Type B pancreatic cell (in vitro differentiated cells): ENCODE measurements around the gene FAM187B. TPM values are rescaled to one million over a fixed set of nuclear protein-coding genes. Genes with fewer than 3 reads are reported as not detected.
A peak's percentile ranks its signal among the peaks of the same experiment; 100 is the strongest.

ENCODE experiments used
- DNase-seq: peaks from one replicate; pipeline ENCODE4 v3.0.0; 2021; ENCODE audit warnings: mixed read lengths; ENCODE audit not compliant: unreplicated experiment; ENCODE audit errors: extremely low spot score
- H3K27ac Mint-ChIP-seq: 2 replicates; pipeline ENCODE4 v1.8.0; 2021; ENCODE audit warnings: mild to moderate bottlenecking, mixed read lengths
- H3K27me3 Mint-ChIP-seq: 2 replicates; pipeline ENCODE4 v1.8.0; 2021; ENCODE audit warnings: mixed read lengths
- H3K36me3 Mint-ChIP-seq: 2 replicates; pipeline ENCODE4 v1.8.0; 2021; ENCODE audit warnings: mixed read lengths
- H3K4me1 Mint-ChIP-seq: one replicate; pipeline ENCODE4 v1.8.0; 2021; ENCODE audit warnings: mixed read lengths; ENCODE audit not compliant: unreplicated experiment
- H3K4me3 Mint-ChIP-seq: 2 replicates; pipeline ENCODE4 v1.8.0; 2021; ENCODE audit warnings: mild to moderate bottlenecking, mixed read lengths
- H3K9me3 Mint-ChIP-seq: 2 replicates; pipeline ENCODE4 v1.8.0; 2021; ENCODE audit warnings: mixed read lengths
- total RNA-seq: library from RNA; stranded (reverse); gene quantifications from 2 replicates; pipeline ENCODE4 v1.2.1, GENCODE V29; 2021; ENCODE audit warnings: low replicate concordance
- TF ChIP-seq, protein P1 (sequence below): fragments of 200-600 bp; sonication (generic); conservative IDR thresholded peaks from 2 replicates; pipeline ENCODE4 v1.5.0; 2021; ENCODE audit warnings: antibody characterized with exemption, mild to moderate bottlenecking

FAM187B gene
- total RNA-seq, 1 donor from 2014 or later = not detected

DNA sequence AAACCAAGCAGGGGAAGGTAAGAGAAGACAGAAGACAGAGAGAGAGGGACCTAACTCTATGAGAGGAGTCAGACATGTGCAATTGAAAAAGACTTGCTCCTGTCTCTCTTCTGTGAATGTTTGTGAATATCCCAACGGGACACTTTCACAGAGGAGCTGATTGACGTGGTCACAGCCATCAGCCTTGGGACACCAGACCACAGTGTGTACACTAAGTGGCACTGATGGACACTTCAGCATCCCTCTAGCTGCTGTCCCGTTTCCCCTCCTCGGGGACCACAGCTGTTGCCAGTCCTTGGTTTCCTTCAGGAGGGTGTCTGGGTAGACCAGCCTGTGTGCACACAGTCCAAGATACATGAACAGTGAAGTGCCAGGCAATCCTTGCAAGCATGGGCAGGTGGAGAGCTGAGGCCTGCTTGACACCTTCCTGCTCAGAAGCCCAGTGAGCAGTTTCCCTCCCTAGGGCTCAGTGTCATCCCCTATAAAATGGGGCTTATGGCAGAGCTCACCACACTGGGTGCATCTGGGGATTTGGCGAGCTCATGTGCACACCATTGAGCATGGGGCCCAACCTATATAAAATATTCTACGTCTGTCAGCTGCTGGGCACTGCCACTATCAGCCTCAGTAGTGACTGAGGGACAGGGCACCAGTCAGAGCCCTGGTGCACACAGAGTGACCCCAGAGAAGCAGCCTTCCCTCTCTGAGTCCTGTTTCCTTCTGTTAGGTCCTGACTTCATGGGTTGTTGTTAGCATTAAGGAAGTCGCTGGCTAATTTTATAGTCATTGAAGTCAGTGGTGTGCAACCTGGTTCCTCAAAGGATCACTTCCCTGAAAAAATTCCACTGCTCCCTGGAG, 36.0 kb upstream of the FAM187B start:
- no peaks in the 10 kb centered on the region for H3K9me3 Mint-ChIP-seq
- no peaks in the 10 kb centered on the region for H3K36me3 Mint-ChIP-seq
- peak overlapping the region; percentile 76 for H3K4me3 Mint-ChIP-seq
- peak overlapping the region; percentile 55 for H3K27ac Mint-ChIP-seq
- H3K27me3 Mint-ChIP-seq = no peaks in the 10 kb centered on the region
- TF ChIP-seq, protein P1, sequence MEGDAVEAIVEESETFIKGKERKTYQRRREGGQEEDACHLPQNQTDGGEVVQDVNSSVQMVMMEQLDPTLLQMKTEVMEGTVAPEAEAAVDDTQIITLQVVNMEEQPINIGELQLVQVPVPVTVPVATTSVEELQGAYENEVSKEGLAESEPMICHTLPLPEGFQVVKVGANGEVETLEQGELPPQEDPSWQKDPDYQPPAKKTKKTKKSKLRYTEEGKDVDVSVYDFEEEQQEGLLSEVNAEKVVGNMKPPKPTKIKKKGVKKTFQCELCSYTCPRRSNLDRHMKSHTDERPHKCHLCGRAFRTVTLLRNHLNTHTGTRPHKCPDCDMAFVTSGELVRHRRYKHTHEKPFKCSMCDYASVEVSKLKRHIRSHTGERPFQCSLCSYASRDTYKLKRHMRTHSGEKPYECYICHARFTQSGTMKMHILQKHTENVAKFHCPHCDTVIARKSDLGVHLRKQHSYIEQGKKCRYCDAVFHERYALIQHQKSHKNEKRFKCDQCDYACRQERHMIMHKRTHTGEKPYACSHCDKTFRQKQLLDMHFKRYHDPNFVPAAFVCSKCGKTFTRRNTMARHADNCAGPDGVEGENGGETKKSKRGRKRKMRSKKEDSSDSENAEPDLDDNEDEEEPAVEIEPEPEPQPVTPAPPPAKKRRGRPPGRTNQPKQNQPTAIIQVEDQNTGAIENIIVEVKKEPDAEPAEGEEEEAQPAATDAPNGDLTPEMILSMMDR = no peak
- peak; percentile 43 for DNase-seq
- peaks cover 13% of the 10 kb centered on the region for H3K4me1 Mint-ChIP-seq

- H3K9me3 Mint-ChIP-seq = no peaks in the 10 kb centered on the region
- H3K4me3 Mint-ChIP-seq = no peak overlapping the region
- peaks cover 20% of the 10 kb centered on the region for H3K4me1 Mint-ChIP-seq
- no peaks in the 10 kb centered on the region for H3K27me3 Mint-ChIP-seq
- no peaks in the 10 kb centered on the region for H3K36me3 Mint-ChIP-seq
- peak; percentile 67 for DNase-seq
- no peak overlapping the region for H3K27ac Mint-ChIP-seq
- TF ChIP-seq, protein P1 = no peak
These were observed 33.7 kb upstream of the FAM187B start for GRCh38 chr19:35262101-35262761.

DNA sequence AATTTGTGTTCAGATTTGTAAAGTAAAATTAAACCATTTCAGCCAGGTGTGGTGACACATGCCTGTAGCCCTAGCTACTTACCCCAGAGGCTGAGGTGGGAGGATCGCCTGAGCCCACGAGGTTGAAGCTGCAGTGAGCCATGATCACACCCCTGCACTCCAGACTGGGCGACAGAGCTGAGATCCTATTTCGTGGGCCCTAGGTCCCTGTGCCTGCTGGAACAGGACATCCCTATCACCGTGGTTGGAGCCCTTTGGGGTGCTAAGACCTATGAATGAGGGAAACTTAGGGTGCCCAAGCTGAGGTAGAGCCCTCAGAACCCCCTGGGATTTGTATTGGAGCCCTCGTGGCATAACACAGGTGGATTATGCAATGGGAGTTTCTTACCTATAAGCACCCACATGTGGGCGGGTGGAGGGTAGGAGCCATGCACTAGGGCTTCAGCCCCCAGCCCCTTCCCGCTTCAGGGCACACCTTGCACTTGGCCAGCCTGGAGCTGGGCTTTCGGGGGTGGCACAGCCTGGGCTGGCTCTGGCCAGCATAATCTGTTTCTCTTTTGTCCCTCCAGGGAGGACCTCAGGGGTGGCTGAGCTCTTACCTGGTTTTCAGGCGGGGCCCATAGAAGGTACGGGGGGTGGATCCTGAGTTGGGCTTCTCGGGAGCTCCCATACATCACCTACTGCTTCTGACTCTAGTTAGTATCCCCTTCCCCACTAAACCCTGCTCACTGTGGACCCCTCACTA, 33.0 kb upstream of the FAM187B start:
- peaks cover 22% of the 10 kb centered on the region for H3K4me1 Mint-ChIP-seq
- peak; percentile 60 for DNase-seq
- no peak overlapping the region for H3K27ac Mint-ChIP-seq
- no peaks in the 10 kb centered on the region for H3K9me3 Mint-ChIP-seq
- no peak overlapping the region for H3K4me3 Mint-ChIP-seq
- no peaks in the 10 kb centered on the region for H3K27me3 Mint-ChIP-seq
- TF ChIP-seq, protein P1 = no peak
- no peaks in the 10 kb centered on the region for H3K36me3 Mint-ChIP-seq

DNA sequence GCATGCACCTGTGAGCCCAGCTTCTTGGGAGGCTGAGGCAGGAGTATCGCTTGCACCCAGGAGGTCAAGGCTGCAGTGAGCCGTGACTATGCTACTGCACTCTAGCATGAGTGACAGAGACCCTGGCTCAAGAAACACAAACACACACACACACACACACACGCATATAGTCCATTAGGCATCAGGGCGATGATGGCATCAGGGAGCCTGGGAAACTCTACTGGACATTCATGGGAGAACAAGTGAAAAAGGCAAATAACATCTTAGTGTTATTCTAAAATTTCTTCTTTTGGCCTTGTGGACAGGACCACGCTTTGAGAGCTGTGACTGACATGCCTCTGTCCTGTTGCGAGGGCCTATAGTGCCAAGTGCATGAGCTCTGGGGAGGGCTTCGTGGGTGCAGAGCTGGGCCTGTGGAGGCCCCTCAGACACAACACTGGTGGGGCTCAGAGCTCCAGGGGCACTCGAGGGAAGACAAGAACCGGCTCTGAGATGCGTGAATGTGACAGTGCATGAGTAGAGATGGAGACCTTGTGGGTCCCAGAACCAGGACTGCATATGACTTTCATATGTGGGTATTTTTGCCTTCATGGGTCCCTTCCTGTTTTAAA, 32.3 kb upstream of the FAM187B start:
- Mint-ChIP-seq H3K4me1 (peaks cover 20% of the 10 kb centered on the region), H3K27me3 (no peaks in the 10 kb centered on the region), H3K36me3 (no peaks in the 10 kb centered on the region), H3K9me3 (no peaks in the 10 kb centered on the region), H3K27ac (no peak overlapping the region), H3K4me3 (no peak overlapping the region)
- TF ChIP-seq, protein P1 = no peak
- DNase-seq = peak; percentile 51

DNA sequence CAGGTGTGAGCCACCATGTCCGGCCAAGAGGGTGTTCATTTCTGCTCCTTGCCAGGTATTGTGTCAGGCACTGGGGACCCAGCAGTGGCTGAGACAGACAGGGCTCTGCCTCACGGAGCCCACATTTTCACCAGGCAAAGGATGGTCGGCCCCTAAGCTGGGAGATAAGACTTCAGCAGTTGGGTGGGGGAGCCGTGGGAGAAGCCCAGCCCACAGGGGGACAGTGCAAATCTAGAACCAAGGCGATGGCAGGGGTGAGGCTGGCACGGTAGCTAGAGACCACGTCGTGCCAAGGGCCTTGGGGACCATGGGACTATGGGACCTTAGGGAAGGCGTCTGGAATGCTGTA, 28.5 kb upstream of the FAM187B start:
- TF ChIP-seq, protein P1 = no peak
- peak; percentile 49 for DNase-seq
- Mint-ChIP-seq H3K27ac (no peak overlapping the region), H3K36me3 (peaks cover 7% of the 10 kb centered on the region), H3K9me3 (no peaks in the 10 kb centered on the region), H3K4me3 (no peak overlapping the region), H3K4me1 (peaks cover 14% of the 10 kb centered on the region), H3K27me3 (no peaks in the 10 kb centered on the region)
